Measurements from ENCODE around the gene LHFPL2. TPM values are rescaled to one million over a fixed set of nuclear protein-coding genes. Genes with fewer than 3 reads are reported as not detected.
A peak's percentile ranks its signal among the peaks of the same experiment; 100 is the strongest.

The LHFPL2 gene
- total and polyA plus RNA-seq, 2 experiments from 2014 or later: 10.6 to 50.8 TPM

DNA sequence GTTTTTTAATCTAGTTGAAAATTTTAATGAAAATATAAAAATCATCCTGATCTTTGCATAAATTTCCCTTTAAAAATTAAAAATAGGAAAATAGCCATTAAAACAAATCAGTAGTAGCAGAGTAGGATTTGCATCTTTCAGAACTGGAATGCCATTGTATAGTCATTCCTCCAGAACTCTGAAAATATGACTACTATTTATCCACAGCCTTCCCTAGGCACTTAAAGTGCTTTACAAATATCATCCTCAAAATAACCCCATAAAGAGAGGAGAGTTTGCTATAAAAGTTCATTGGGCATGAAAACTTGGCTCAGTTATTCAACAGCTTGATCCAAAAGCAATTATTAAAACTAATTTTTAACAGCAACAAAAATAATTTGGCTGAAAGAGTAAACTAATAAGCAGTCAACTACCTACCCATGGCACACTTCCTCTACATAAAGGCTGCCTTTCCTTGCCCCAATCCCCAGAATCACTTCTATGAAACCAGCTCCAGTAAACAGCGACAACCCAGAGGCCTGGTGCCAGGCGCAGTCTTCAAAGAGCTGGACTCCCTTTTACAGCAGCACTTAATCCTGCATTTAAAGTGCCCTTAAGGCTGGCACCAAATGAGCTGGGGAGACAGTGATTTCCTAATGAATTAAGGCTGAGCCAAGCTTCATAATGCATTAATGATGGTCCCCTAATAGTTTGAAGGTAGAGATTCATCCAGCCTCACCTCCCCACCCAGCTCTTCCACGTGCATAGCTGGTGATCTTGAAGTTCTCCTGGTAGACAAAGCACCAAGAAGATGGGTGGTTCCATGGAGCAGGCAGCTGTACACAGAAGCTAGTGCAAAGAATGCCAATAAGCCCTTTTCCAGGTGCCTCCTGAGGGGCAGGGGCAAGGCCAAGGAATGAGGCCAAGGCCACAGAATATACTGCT, 36.1 kb downstream of the LHFPL2 start:
- Mint-ChIP-seq H3K27me3 (ENCODE audit: insufficient read depth, low read depth, poor library complexity) (peaks cover 3% of the 10 kb centered on the region), H3K4me1 (peaks cover 30% of the 10 kb centered on the region), H3K9me3 (no peaks in the 10 kb centered on the region), H3K36me3 (ENCODE audit: low read depth) (peaks cover 34% of the 10 kb centered on the region), H3K27ac (peak overlapping the region; percentile 55; the same call in 1 of the 2 replicates), H3K4me3 (no peak overlapping the region)
- Histone ChIP-seq H3K4me2 (no peak overlapping the region), H3K27me3 (ENCODE audit: insufficient read depth) (no peaks in the 10 kb centered on the region), H3F3A (replicated peaks; ENCODE audit: low read depth) (no peaks in the 10 kb centered on the region), H3K79me2 (replicated peaks; ENCODE audit: insufficient read depth) (peaks cover 76% of the 10 kb centered on the region), H3K4me1 (ENCODE audit: insufficient read depth) (peaks cover 21% of the 10 kb centered on the region; the same call in 1 of the 2 replicates), H4K20me1 (replicated peaks; ENCODE audit: insufficient read depth) (peaks cover 18% of the 10 kb centered on the region), H3K9me2 (ENCODE audit: insufficient read depth) (no peaks in the 10 kb centered on the region), H3K4me3 (no peak overlapping the region), H2AFZ (no peak overlapping the region), H3K36me3 (ENCODE audit: insufficient read depth) (no peaks in the 10 kb centered on the region), H3K27ac (ENCODE audit: low read depth) (no peak overlapping the region; the same call in 1 of the 2 replicates)
- TF ChIP-seq, protein P1, sequence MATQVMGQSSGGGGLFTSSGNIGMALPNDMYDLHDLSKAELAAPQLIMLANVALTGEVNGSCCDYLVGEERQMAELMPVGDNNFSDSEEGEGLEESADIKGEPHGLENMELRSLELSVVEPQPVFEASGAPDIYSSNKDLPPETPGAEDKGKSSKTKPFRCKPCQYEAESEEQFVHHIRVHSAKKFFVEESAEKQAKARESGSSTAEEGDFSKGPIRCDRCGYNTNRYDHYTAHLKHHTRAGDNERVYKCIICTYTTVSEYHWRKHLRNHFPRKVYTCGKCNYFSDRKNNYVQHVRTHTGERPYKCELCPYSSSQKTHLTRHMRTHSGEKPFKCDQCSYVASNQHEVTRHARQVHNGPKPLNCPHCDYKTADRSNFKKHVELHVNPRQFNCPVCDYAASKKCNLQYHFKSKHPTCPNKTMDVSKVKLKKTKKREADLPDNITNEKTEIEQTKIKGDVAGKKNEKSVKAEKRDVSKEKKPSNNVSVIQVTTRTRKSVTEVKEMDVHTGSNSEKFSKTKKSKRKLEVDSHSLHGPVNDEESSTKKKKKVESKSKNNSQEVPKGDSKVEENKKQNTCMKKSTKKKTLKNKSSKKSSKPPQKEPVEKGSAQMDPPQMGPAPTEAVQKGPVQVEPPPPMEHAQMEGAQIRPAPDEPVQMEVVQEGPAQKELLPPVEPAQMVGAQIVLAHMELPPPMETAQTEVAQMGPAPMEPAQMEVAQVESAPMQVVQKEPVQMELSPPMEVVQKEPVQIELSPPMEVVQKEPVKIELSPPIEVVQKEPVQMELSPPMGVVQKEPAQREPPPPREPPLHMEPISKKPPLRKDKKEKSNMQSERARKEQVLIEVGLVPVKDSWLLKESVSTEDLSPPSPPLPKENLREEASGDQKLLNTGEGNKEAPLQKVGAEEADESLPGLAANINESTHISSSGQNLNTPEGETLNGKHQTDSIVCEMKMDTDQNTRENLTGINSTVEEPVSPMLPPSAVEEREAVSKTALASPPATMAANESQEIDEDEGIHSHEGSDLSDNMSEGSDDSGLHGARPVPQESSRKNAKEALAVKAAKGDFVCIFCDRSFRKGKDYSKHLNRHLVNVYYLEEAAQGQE (IDR thresholded peaks at IDR 0.05; ENCODE audit: unreplicated experiment): no peak
- TF ChIP-seq POLR2AphosphoS5 (IDR thresholded peaks at IDR 0.05; ENCODE audit: low read depth) (no peak), CREB1 (CRISPR knock-in tag; IDR thresholded peaks at IDR 0.05; ENCODE audit: low read depth) (no peak)
- TF ChIP-seq, protein P2, sequence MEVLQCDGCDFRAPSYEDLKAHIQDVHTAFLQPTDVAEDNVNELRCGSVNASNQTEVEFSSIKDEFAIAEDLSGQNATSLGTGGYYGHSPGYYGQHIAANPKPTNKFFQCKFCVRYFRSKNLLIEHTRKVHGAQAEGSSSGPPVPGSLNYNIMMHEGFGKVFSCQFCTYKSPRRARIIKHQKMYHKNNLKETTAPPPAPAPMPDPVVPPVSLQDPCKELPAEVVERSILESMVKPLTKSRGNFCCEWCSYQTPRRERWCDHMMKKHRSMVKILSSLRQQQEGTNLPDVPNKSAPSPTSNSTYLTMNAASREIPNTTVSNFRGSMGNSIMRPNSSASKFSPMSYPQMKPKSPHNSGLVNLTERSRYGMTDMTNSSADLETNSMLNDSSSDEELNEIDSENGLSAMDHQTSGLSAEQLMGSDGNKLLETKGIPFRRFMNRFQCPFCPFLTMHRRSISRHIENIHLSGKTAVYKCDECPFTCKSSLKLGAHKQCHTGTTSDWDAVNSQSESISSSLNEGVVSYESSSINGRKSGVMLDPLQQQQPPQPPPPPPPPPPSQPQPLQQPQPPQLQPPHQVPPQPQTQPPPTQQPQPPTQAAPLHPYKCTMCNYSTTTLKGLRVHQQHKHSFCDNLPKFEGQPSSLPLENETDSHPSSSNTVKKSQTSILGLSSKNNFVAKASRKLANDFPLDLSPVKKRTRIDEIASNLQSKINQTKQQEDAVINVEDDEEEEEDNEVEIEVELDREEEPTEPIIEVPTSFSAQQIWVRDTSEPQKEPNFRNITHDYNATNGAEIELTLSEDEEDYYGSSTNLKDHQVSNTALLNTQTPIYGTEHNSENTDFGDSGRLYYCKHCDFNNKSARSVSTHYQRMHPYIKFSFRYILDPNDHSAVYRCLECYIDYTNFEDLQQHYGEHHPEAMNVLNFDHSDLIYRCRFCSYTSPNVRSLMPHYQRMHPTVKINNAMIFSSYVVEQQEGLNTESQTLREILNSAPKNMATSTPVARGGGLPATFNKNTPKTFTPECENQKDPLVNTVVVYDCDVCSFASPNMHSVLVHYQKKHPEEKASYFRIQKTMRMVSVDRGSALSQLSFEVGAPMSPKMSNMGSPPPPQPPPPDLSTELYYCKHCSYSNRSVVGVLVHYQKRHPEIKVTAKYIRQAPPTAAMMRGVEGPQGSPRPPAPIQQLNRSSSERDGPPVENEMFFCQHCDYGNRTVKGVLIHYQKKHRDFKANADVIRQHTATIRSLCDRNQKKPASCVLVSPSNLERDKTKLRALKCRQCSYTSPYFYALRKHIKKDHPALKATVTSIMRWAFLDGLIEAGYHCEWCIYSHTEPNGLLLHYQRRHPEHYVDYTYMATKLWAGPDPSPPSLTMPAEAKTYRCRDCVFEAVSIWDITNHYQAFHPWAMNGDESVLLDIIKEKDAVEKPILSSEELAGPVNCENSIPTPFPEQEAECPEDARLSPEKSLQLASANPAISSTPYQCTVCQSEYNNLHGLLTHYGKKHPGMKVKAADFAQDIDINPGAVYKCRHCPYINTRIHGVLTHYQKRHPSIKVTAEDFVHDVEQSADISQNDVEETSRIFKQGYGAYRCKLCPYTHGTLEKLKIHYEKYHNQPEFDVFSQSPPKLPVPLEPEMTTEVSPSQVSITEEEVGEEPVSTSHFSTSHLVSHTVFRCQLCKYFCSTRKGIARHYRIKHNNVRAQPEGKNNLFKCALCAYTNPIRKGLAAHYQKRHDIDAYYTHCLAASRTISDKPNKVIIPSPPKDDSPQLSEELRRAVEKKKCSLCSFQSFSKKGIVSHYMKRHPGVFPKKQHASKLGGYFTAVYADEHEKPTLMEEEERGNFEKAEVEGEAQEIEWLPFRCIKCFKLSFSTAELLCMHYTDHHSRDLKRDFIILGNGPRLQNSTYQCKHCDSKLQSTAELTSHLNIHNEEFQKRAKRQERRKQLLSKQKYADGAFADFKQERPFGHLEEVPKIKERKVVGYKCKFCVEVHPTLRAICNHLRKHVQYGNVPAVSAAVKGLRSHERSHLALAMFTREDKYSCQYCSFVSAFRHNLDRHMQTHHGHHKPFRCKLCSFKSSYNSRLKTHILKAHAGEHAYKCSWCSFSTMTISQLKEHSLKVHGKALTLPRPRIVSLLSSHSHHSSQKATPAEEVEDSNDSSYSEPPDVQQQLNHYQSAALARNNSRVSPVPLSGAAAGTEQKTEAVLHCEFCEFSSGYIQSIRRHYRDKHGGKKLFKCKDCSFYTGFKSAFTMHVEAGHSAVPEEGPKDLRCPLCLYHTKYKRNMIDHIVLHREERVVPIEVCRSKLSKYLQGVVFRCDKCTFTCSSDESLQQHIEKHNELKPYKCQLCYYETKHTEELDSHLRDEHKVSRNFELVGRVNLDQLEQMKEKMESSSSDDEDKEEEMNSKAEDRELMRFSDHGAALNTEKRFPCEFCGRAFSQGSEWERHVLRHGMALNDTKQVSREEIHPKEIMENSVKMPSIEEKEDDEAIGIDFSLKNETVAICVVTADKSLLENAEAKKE (CRISPR knock-in tag; IDR thresholded peaks at IDR 0.05): no peak
- DNase-seq (ENCODE audit: low spot score): no peak
- no peak for ATAC-seq
